Left hindlimb (tissue), 1 donor: Measurements from ENCODE around the gene KLRG1.

Experiments
- DNase-seq: peaks from one replicate; pipeline ENCODE4 v3.0.0-alpha.2; 2018

The KLRG1 gene

DNA sequence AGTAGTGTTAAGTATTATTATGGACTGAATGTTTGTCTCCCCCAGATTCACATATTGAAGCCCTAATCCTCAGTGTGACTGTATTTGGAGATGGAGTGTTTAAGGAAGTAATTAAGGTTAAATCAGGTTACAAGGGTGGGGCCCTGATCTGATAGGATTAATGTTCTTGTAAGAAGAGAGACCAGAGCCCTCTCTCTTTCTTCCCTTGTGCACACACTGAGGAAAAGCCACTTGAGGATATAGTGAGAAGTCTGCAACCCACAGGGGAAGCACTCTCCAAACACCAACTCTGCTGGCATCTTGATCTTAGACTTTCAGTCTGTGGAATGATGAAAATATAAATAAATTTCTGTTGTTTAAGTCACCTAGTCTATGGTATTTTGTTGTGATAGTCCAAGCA, 2.2 kb upstream of the KLRG1 start:
- DNase-seq, result no peak

- no peak for DNase-seq
These were observed 1.7 kb upstream of the KLRG1 start for GRCh38 chr12:8987685-8988084.

GRCh38 chr12:8991371-8992345, 2.3 kb downstream of the KLRG1 start:
- DNase-seq, result no peak

GRCh38 chr12:8993827-8994226, 4.5 kb downstream of the KLRG1 start:
- DNase-seq, result no peak

DNA sequence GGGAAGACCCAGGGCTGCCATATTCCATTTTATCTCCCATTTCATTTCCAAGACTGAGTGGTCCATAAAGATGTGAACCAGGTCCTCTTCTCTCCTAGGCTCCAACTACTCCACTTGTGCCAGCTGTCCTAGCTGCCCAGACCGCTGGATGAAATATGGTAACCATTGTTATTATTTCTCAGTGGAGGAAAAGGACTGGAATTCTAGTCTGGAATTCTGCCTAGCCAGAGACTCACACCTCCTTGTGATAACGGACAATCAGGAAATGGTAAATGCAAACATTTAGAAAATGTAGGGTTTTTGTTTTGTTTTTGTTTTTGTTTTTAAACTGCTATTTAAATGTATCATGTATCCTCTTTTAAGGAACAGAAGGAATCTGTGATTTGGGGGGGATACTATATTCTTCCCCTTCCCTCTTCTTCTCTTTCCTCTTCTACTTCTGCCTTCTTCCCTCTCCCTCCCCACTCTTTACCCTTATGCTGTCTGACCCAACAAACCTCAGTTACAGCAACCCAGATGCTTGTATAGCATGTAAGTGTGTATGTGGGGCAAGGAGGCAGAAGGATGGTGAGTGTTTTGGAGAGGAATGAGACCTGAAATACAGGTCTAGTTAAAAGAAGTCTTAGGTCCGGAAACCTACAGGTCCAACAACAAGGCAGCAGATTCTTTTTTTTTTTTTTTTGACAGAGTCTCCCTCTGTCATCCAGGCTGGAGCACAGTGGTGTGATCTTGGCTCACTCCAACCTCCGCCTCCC, 5.9 kb downstream of the KLRG1 start:
- DNase-seq, result no peak

DNA sequence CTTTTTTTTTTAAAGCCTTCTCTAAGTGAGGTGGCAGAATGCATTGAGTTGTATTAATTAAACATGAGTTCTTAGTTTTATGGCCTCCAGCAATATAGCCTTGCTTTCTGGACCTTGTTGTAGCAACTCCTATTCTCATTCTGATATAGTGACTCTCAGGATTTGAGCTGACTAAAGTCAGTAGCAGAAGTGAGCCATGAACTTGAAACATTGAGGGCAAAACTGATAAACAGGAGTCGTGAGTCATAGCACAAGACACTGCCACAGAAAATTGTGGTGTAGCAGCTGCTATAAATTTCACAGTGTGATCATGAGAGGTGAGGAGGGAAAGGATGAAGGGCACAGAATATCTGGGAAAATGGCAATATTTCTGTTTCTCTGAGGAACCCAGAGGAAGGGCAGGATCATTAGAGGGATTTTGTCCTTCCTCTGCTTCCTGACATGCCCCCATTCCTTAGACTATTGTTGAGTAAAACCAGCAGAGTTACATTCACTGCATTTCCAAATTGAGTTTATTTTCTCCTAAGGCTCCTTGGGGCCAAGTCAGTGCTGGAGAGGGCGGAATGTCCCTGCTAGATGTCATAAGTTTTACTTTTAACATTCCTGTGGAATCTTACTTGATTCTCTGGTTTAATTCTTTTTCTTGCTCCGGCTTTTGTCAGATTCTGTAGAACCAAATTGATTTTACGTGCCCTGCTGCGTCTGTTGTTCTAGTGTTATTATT, 7.5 kb downstream of the KLRG1 start:
- no peak for DNase-seq

- no peak for DNase-seq
These were observed 11.9 kb downstream of the KLRG1 start for GRCh38 chr12:9001233-9001632.

DNA sequence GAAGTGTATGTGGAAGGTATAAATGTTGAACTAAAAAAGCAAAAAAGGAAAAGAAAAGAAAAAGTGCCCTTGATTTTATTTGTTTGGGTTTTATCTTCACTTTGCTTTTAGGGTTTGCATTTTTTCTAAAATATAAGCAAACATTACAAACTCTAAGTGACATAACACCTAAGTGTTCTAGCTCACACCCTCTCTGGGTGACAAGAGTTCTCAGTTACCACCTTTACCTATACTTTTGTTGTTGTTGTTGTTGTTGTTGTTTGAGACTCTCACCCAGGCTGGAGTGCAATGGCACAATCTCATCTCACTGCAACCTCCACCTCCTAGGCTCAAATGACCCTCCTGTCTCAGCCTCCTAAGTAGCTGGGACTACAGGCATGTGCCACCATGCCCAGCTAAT, 13.0 kb downstream of the KLRG1 start:
- DNase-seq, result no peak

- no peak for DNase-seq
These were observed 33.2 kb downstream of the KLRG1 start for GRCh38 chr12:9022592-9022991.

DNA sequence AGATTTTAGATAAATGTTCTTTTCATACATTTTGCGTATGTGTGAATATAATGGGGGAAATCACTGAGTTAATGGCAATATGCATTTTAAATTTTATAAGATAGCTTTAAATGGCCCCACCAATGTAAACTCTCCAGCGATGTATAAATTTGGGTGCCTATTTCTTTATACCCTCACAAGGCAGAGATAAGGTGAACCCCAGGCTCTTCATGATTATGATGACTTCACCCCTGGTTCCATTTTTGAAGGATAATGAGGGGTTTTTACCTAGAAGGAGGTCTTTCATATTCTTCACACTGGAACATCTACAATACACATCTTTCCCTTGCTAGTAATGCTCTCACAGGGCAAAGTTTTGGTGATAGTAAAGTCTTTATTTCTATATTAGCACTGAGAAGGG, 35.2 kb downstream of the KLRG1 start:
- DNase-seq, result no peak

DNA sequence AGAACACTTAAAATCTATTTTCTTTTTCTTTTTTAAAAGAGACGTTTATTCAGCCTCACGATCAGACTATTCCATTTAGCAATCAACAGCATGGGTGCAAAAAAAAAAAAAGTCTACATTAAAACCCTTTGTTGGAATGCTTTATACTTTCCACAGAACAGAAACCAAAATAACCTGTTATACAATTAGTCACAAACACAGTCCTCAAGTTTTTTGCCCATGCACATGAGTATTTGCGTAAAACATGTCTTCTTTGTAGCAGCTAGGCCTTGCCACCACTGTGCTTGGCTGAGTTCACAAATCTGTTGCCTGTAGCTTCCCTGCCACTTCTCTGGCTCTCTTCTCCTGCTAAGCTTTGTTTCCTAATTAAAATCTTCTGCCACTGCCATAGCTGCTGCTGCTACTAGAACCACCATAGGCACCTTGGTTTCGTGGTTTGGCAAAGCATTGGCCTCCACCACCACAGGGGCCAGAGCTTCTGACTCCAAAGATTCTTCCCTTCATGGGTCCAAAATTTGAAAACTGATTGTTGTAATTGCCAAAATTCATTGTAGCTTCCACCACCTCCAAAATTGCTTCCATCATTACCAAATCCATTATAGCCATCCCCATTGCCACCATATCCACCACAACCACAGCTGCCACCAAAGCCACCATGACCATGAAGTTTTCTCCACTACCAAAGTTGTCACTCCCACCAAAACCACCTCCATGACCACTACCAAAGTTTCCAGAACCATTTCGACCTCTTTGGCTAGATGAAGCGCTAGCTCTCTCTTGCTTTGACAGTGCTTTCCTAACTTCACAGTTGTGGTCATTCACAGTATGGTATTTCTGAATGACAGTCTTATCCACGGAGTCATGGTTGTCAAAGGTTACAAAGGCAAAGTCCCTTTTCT, 38.1 kb downstream of the KLRG1 start:
- no peak for DNase-seq

DNA sequence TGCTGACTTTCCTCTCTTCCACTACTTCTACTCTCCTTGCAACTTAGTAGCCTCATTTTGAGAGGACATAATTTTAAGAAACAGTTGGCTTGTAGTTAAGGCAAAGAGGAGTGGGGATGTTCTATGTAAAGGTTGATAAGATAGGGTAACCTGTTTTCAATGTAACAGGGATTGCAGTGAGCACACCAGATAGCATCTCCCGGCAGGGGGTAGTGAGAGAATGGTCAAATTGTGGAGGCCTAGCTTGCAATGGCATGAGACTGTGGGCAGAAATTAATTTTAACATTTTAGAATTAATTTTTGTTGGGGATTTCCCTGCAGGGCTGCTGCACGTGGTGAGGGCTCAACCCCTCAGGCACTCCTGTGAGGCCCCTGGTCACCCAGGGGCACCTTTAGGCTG, 41.4 kb downstream of the KLRG1 start:
- no peak for DNase-seq

- DNase-seq, result no peak
These were observed 43.0 kb downstream of the KLRG1 start for GRCh38 chr12:9032202-9032964.

- DNase-seq, result no peak
These were observed 44.0 kb downstream of the KLRG1 start for GRCh38 chr12:9033265-9033887.

GRCh38 chr12:9034095-9034494, 44.7 kb downstream of the KLRG1 start:
- no peak for DNase-seq

GRCh38 chr12:9036227-9036626, 46.9 kb downstream of the KLRG1 start:
- no peak for DNase-seq

- DNase-seq, result no peak
These were observed 48.1 kb downstream of the KLRG1 start for GRCh38 chr12:9037431-9037830.

GRCh38 chr12:9039397-9039977, 50.1 kb downstream of the KLRG1 start:
- no peak for DNase-seq

GRCh38 chr12:9040484-9041186, 51.3 kb downstream of the KLRG1 start:
- no peak for DNase-seq

DNA sequence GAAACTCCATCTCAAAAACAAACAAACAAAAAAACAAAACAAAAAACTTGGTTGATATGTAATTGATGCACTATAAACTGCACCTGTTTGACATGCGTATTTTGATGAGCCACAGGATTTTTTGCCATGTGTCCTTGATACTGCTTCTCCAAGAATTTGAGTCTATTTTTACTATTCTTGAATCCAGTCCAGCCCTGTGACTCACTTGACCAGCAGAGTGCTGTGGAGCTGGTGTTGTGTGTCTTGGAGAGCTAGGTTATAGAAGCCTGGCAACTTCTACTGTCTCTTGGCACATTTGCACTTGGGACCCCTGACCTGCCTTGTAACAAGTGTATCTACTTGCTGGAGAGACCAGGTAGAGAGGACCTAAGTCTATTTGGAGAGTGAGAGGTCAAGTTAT, 52.0 kb downstream of the KLRG1 start:
- no peak for DNase-seq
